Upper lobe of left lung (tissue), 4 donors: ENCODE measurements around the gene EXOSC5.

Experiments used
- EP300 ChIP-seq, 4 donors: sonication (generic); formaldehyde crosslinking; IDR thresholded peaks; one replicate each; pipeline ENCODE4 v1.5.1; 2017; ENCODE audit warnings: antibody characterized with exemption in 4 of 4, control low read depth in 2 of 4
- POLR2A ChIP-seq, 4 donors: fragments of 450-650 bp; IDR thresholded peaks; one replicate each; pipeline ENCODE4 v1.5.1; 2016 to 2017; ENCODE audit warnings: antibody characterized with exemption in 4 of 4, mild to moderate bottlenecking in 2 of 4
- POLR2AphosphoS5 ChIP-seq, 2 donors: sonication (generic); formaldehyde crosslinking; IDR thresholded peaks; one replicate each; pipeline ENCODE4 v1.5.1; 2017; ENCODE audit warnings: antibody characterized with exemption in 2 of 2

- TF ChIP-seq POLR2AphosphoS5 (IDR thresholded peaks at IDR 0.05) (no peak), EP300 (IDR thresholded peaks at IDR 0.05) (no peak), POLR2A (IDR thresholded peaks at IDR 0.05) (no peak)
These were observed 48.4 kb upstream of the EXOSC5 start for GRCh38 chr19:41445575-41445974.
